ENCODE results near the gene MYOM1.

DNA sequence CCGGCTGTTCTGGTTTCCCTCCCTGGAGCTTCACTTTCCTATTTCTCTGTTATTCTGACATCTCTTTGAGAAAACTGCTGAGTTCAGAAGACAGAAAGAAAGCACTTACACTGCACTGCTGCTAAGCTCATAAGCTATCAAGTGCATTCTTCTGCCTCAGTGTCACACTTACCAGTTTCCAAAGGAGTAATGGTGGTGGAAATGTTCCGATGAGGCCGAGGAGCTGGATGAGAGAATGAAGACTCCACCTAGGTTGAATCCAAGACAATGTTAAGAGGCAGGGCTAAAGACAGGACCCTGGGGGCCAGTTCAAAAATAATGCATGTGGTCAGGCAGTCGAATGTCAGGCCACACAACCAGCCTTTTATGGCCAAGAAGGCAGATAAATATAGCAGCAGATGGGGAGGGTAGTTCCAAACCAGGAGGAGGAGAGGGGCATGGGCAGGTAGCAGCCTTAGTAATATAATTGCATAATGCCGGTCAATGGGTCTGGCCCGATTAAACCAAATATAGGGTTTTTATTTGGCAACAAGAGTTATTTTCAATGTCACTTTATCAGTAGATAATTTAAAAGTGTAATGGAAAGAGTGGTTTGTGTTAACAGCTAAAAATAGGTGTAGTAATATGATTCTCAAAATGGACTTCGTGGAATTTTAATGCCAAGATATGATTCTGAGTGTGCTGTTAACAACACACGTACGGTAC, at the start of gene MYOM1:
- TF ChIP-seq POLR2AphosphoS5 (IDR thresholded peaks at IDR 0.05) = peak in 1 of 4 donors; percentile 8
- no peak for TF ChIP-seq CTCF (IDR thresholded peaks at IDR 0.05)
- no peak for TF ChIP-seq POLR2A (IDR thresholded peaks at IDR 0.05)

Data from sigmoid colon (tissue), 4 donors.